Activated CD8-positive, alpha-beta T cell treated with anti-CD3 and anti-CD28 coated beads for 36 hours (primary cell): ENCODE data around the gene MGMT. TPM values are rescaled to one million over a fixed set of nuclear protein-coding genes. Genes with fewer than 3 reads are reported as not detected.

Source experiments
- ATAC-seq: fragments of 200-7000 bp; cut with Tn5 transposase; one replicate; pipeline ENCODE4 v1.10.0; 2021; ENCODE audit warnings: mild to moderate bottlenecking, moderate library complexity
- CTCF ChIA-PET: fragments of 350-600 bp; sonication (Branson Sonifier 250); formaldehyde crosslinking; loops from one replicate; lab custom pipeline; 2021; ENCODE audit warnings: antibody characterized with exemption; lab: Charles Lee
- POLR2A ChIA-PET: fragments of 350-600 bp; sonication (Branson Sonifier 250); formaldehyde crosslinking; loops from one replicate; lab custom pipeline; 2021; ENCODE audit warnings: antibody characterized with exemption; lab: Charles Lee
- DNase-seq: peaks from one replicate; pipeline ENCODE4 v3.0.0-alpha.2; 2020
- H3K27ac Mint-ChIP-seq: one replicate; pipeline ENCODE4 v1.8.0; 2021; ENCODE audit warnings: mild to moderate bottlenecking, mixed read lengths
- H3K27me3 Mint-ChIP-seq: one replicate; pipeline ENCODE4 v1.8.0; 2021; ENCODE audit warnings: mixed read lengths
- H3K36me3 Mint-ChIP-seq: one replicate; pipeline ENCODE4 v1.8.0; 2021; ENCODE audit warnings: low read depth, mixed read lengths
- H3K4me1 Mint-ChIP-seq: one replicate; pipeline ENCODE4 v1.8.0; 2021; ENCODE audit warnings: low read depth, mixed read lengths
- H3K4me3 Mint-ChIP-seq: one replicate; pipeline ENCODE4 v1.8.0; 2021; ENCODE audit warnings: mild to moderate bottlenecking, moderate library complexity, mixed read lengths
- H3K9me3 Mint-ChIP-seq: one replicate; pipeline ENCODE4 v1.8.0; 2021; ENCODE audit warnings: mixed read lengths
- intact Hi-C: fragments of 100-400 bp; cut with micrococcal nuclease; formaldehyde crosslinking; loops from one replicate; pipeline ENCODE4 v1.10.0; 2022
- total RNA-seq, 2 experiments: library from RNA; stranded (reverse); gene quantifications; one replicate each; pipeline ENCODE4 v1.2.3, GENCODE V29; 2021
- TF ChIP-seq, protein P1 (sequence below): fragments of 200-600 bp; IDR thresholded peaks from one replicate; pipeline ENCODE4 v1.8.0; 2022; ENCODE audit warnings: antibody characterized with exemption, mild to moderate bottlenecking

Gene MGMT
- total RNA-seq, 2 experiments from 2014 or later, result 16.2 to 17.0 TPM

DNA sequence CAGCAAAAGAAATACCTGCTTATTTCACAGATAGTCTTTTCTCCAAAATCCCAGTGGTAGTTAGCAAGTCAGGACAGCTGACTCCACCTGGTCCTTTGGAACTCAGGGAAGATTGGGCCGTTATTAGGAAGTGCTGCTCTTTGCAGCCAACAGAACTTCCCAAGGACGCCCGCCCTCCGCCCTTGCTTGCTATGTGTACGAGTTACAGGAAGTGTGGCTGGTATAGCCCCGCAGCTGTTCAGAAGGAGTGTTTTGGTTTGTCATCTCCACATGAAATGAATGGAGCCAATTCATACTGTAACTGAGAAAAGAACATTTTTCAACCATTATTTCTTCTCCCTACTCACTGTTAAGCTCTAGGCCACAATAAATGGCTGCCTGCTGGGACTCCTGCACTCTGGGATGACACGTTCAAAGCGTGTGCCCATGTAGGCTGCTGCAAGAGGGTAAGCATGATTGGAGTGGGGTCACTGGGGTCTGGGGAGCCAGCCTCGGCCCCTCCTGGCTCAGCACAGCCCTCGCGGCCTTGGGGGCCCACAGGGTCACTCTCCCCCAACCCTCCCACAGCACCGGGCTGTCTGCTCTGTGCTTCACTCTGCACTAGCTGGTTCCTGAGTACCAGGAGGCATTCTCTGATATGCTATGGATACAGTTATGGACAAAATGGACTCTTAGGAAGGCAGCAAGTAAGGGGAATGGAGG, 253.0 kb downstream of the MGMT start:
- POLR2A ChIA-PET, result no interaction called here
- H3K36me3 Mint-ChIP-seq, result peaks cover 62% of the 10 kb centered on the region
- ATAC-seq (no peak), DNase-seq (no peak)
- H3K4me3 Mint-ChIP-seq, result no peak overlapping the region
- no peaks in the 10 kb centered on the region for H3K4me1 Mint-ChIP-seq
- no peak overlapping the region for H3K27ac Mint-ChIP-seq
- no peaks in the 10 kb centered on the region for H3K27me3 Mint-ChIP-seq
- intact Hi-C loops, result no loop called here
- TF ChIP-seq, protein P1, sequence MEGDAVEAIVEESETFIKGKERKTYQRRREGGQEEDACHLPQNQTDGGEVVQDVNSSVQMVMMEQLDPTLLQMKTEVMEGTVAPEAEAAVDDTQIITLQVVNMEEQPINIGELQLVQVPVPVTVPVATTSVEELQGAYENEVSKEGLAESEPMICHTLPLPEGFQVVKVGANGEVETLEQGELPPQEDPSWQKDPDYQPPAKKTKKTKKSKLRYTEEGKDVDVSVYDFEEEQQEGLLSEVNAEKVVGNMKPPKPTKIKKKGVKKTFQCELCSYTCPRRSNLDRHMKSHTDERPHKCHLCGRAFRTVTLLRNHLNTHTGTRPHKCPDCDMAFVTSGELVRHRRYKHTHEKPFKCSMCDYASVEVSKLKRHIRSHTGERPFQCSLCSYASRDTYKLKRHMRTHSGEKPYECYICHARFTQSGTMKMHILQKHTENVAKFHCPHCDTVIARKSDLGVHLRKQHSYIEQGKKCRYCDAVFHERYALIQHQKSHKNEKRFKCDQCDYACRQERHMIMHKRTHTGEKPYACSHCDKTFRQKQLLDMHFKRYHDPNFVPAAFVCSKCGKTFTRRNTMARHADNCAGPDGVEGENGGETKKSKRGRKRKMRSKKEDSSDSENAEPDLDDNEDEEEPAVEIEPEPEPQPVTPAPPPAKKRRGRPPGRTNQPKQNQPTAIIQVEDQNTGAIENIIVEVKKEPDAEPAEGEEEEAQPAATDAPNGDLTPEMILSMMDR, result no peak
- CTCF ChIA-PET, result no interaction called here
- H3K9me3 Mint-ChIP-seq, result peaks cover 17% of the 10 kb centered on the region

DNA sequence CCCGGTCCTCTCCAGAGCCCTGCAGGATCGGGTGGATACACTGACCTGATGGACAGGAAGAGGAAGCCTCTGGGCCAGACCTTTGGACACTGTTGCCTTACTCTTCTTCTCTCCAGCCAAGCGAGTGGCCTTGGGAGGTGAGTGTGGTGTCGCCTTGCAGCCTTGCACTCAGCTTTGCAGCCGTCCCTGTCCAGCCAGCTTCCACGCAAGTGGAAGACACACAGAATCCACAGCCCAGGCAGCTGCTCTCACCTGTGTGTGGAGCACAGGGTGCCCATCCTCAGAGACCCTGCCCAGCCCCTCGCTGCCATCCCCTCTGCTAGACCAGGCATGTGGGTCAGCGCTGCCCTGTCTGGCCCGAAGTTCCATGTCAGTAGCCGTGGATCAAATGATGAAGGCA, 258.0 kb downstream of the MGMT start:
- no peak overlapping the region for H3K27ac Mint-ChIP-seq
- H3K9me3 Mint-ChIP-seq, result peaks cover 27% of the 10 kb centered on the region
- TF ChIP-seq, protein P1, result no peak
- intact Hi-C loops, result no loop called here
- H3K27me3 Mint-ChIP-seq, result no peaks in the 10 kb centered on the region
- no peak for ATAC-seq
- H3K4me3 Mint-ChIP-seq, result no peak overlapping the region
- DNase-seq, result no peak
- peaks cover 58% of the 10 kb centered on the region for H3K36me3 Mint-ChIP-seq
- ChIA-PET POLR2A (no interaction called here), CTCF (no interaction called here)
- no peaks in the 10 kb centered on the region for H3K4me1 Mint-ChIP-seq

DNA sequence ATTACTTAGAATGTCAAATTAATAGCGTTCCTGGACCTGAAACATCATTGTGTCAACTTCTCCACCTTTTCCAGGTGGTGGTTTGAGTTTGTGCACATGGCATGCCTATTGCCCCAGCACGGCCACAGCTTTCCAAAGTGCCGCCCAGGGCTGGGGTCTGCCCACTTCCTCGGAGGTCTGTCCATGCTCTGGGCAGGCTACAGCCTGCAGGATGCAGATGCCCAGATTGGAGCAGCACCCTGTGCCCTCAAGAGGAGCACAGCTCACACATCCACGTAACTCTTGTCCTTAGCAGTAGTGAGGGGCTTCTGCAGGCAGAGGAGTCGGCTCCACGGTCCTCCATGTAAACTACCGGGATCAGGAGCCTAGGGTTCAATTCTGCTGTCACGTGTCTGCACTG, 258.4 kb downstream of the MGMT start:
- H3K36me3 Mint-ChIP-seq, result peaks cover 60% of the 10 kb centered on the region
- TF ChIP-seq, protein P1, result no peak
- ChIA-PET CTCF (no interaction called here), POLR2A (no interaction called here)
- no peaks in the 10 kb centered on the region for H3K4me1 Mint-ChIP-seq
- intact Hi-C loops, result no loop called here
- no peak overlapping the region for H3K4me3 Mint-ChIP-seq
- DNase-seq (no peak), ATAC-seq (no peak)
- H3K27me3 Mint-ChIP-seq, result no peaks in the 10 kb centered on the region
- H3K27ac Mint-ChIP-seq, result no peak overlapping the region
- H3K9me3 Mint-ChIP-seq, result peaks cover 31% of the 10 kb centered on the region

DNA sequence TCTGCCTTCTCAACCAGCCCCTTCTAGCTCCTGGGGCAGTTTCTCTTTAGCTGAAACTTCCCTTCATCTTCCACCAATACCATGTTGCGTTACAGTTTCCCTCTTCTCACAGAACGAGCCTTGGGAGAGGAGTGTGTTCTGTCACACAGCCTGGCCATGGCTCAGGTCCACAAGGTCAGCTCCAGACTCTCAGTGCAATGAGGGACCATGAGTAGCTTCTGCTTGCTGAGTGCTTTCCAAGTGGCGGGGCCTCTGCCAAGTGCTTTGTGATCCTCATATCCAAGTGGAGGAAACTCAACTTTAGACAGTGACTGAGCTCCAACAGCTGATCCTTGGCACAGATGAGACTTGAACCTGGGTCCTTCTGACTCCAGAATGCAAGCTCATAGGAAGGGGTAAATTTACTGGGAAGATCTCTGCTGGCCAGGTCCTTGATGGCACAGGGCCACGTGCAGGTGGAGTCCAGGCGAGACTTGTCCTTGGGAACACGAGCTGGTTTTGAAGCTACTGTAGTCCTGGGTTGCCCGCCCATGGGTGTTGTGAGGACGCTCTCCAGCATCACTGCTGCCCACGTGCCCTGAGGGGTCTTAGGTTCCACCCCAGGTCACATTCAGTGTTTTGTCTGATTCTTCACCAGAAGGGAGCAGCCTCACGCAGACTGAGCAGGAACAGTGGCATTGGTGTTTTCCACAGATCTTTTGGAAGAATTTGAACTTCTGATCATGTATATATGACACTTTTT, 259.0 kb downstream of the MGMT start:
- intact Hi-C loops, result no loop called here
- ChIA-PET CTCF (no interaction called here), POLR2A (interaction anchor here (0.5 kb wide), 1 partner anchor 8 kb away, joined by 3 read pairs; no protein-coding TSS in a partner anchor)
- no peak overlapping the region for H3K4me3 Mint-ChIP-seq
- DNase-seq (no peak), ATAC-seq (no peak)
- H3K4me1 Mint-ChIP-seq, result no peaks in the 10 kb centered on the region
- no peaks in the 10 kb centered on the region for H3K27me3 Mint-ChIP-seq
- TF ChIP-seq, protein P1, result no peak
- no peak overlapping the region for H3K27ac Mint-ChIP-seq
- H3K9me3 Mint-ChIP-seq, result peaks cover 34% of the 10 kb centered on the region
- peaks cover 57% of the 10 kb centered on the region for H3K36me3 Mint-ChIP-seq

DNA sequence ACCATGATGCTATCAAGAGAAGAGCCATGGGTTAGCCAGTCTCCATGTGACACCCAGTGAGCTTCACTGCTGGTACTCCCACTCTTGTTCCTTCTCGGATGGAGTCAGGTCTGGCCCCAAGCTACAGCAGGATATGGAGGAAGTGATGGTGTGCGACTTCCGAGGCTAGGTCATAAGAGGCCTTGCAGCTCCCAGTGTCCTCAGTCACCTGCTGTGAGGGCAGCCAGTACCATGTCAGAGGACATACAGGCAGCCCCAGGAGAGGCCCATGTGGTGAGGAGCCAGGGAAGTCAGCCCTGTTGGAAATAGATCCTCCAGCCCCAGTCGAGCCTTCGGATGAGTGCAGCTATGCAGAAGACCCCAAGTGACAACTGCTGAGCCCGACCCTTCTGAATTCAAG, 260.0 kb downstream of the MGMT start:
- ATAC-seq (no peak), DNase-seq (no peak)
- Mint-ChIP-seq H3K27me3 (no peaks in the 10 kb centered on the region), H3K27ac (no peak overlapping the region), H3K4me1 (no peaks in the 10 kb centered on the region), H3K36me3 (peaks cover 54% of the 10 kb centered on the region), H3K9me3 (peaks cover 34% of the 10 kb centered on the region), H3K4me3 (no peak overlapping the region)
- intact Hi-C loops, result no loop called here
- POLR2A ChIA-PET, result no interaction called here
- CTCF ChIA-PET, result no interaction called here
- TF ChIP-seq, protein P1, result no peak
